Tibial nerve (tissue), 4 donors: ENCODE results near the gene RTKN. TPM values are rescaled to one million over a fixed set of nuclear protein-coding genes. Genes with fewer than 3 reads are reported as not detected.
A peak's percentile ranks its signal among the peaks of the same experiment; 100 is the strongest.

Source experiments
- DNase-seq, 2 donors: peaks; one replicate each; pipeline ENCODE4 v3.0.0-alpha.2; 2019; ENCODE audit warnings: low spot score in 2 of 2
- H3K27ac ChIP-seq, 4 donors: fragments of 200-600 bp; sonication (generic) in 3 of 4; one replicate each; pipeline ENCODE4 v1.5.1; 2017 to 2019; ENCODE audit warnings: mild to moderate bottlenecking in 1 of 4
- H3K27me3 ChIP-seq, 2 donors: fragments of 200-600 bp; sonication (generic) in 1 of 2; one replicate each; pipeline versions ENCODE4 v1.5.1 to v1.6.0; 2017 to 2019
- H3K36me3 ChIP-seq, 3 donors: fragments of 200-600 bp; sonication (generic); one replicate each; pipeline ENCODE4 v1.5.1; 2018 to 2019
- H3K4me1 ChIP-seq, 4 donors: fragments of 200-600 bp; sonication (generic) in 3 of 4; one replicate each; pipeline ENCODE4 v1.5.1; 2017 to 2019
- H3K4me3 ChIP-seq, 4 donors: fragments of 200-600 bp; sonication (generic) in 3 of 4; one replicate each; pipeline ENCODE4 v1.5.1; 2017 to 2019; ENCODE audit warnings: mild to moderate bottlenecking in 1 of 4, moderate library complexity in 1 of 4
- H3K9me3 ChIP-seq, 4 donors: fragments of 200-600 bp; sonication (generic) in 3 of 4; one replicate each; pipeline ENCODE4 v1.5.1; 2017 to 2019
- EP300 ChIP-seq, 2 donors: sonication (generic); formaldehyde crosslinking; IDR thresholded peaks; one replicate each; pipeline ENCODE4 v1.6.1; 2017; ENCODE audit warnings: antibody characterized with exemption in 2 of 2, mild to moderate bottlenecking in 1 of 2
- POLR2A ChIP-seq, 2 donors: fragments of 450-650 bp; IDR thresholded peaks; one replicate each; pipeline ENCODE4 v1.6.1; 2017; ENCODE audit warnings: antibody characterized with exemption in 2 of 2, mild to moderate bottlenecking in 2 of 2, moderate library complexity in 2 of 2
- WGBS, 2 donors: methylation state at CpG; one replicate each; pipeline ENCODE4 v1.1.5; 2018; 5-methylcytosine and 5-hydroxymethylcytosine counted together
- total RNA-seq, 4 donors: library from RNA; depleted of rRNA; stranded (reverse); fragments of >200 nt; gene quantifications; one replicate each; pipeline ENCODE4 v1.1.0, GENCODE V29; 2016
- TF ChIP-seq, protein P1 (sequence below), 5 experiments: fragments of 200-600 bp in 3 of 5; fragments of 450-650 bp in 2 of 5; sonication (generic) in 3 of 5; IDR thresholded peaks; one replicate each; pipeline ENCODE4 v1.5.1; 2016 to 2019; ENCODE audit warnings: antibody characterized with exemption in 5 of 5, mild to moderate bottlenecking in 3 of 5, moderate library complexity in 2 of 5

The RTKN gene
- total RNA-seq, 4 donors from 2014 or later: 83.4 to 93.1 (median 87.1) TPM

DNA sequence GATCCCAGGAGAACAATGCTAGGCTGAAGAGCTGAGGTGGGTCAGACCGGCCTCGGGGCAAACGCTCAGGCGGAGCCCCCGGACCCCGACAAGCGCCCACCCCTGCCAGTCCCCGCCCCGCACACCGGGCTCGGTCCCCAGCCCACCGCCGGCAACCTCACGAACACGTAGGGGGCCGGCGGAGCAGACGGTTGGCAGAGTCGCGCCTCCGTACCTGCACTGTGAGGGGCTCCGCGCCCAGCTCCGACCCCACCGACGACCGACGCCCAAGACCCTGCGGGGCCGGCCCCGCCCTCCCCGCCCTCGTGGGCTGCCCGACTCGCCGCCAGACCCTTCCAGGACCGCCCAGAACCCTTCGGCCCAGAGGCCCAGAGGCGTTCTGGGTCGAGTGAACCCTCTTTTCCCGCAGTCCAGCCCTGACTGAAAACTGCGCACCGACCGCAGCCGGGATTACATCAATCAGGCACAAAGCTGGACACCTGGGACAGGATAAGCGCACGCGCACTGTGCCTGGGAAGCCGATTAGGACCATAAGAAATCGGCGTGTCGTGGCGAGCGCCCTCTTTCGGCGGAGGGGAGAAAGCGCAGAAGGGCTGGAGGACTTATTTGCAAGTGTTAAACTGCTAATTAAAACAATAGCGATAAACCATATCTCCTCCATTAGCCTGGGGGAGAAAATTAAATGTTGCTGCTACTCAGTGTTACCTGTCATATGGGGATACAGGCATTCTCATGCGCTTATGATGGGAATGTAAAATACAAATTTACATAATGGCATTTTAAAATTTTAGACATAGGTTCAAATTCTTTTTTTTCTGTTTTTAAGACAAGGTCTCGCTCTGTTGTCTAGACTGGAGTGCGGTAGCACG, 49.9 kb downstream of the RTKN start:
- Histone ChIP-seq H3K36me3 (no peaks in the 10 kb centered on the region), H3K27ac (peak overlapping the region; percentile 91 to 96 (median 94)), H3K27me3 (no peaks in the 10 kb centered on the region), H3K4me3 (peak overlapping the region; percentile 75 to 99 (median 84)), H3K4me1 (peaks cover 0 to 49% (median 29%) of the 10 kb centered on the region in 4 donors), H3K9me3 (no peaks in the 10 kb centered on the region)
- peak in 1 of 2 donors; percentile 86 for TF ChIP-seq EP300 (IDR thresholded peaks at IDR 0.05)
- TF ChIP-seq, protein P1, sequence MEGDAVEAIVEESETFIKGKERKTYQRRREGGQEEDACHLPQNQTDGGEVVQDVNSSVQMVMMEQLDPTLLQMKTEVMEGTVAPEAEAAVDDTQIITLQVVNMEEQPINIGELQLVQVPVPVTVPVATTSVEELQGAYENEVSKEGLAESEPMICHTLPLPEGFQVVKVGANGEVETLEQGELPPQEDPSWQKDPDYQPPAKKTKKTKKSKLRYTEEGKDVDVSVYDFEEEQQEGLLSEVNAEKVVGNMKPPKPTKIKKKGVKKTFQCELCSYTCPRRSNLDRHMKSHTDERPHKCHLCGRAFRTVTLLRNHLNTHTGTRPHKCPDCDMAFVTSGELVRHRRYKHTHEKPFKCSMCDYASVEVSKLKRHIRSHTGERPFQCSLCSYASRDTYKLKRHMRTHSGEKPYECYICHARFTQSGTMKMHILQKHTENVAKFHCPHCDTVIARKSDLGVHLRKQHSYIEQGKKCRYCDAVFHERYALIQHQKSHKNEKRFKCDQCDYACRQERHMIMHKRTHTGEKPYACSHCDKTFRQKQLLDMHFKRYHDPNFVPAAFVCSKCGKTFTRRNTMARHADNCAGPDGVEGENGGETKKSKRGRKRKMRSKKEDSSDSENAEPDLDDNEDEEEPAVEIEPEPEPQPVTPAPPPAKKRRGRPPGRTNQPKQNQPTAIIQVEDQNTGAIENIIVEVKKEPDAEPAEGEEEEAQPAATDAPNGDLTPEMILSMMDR (IDR thresholded peaks at IDR 0.05): peak; percentile 90 to 98 (median 97)
- peak in 1 of 2 donors; percentile 45 for TF ChIP-seq POLR2A (IDR thresholded peaks at IDR 0.05)
- peak; percentile 81 to 89 for DNase-seq
- WGBS, 2 donors: 2 to 3% methylated on average over 25 to 30 of the region's 62 CpGs

DNA sequence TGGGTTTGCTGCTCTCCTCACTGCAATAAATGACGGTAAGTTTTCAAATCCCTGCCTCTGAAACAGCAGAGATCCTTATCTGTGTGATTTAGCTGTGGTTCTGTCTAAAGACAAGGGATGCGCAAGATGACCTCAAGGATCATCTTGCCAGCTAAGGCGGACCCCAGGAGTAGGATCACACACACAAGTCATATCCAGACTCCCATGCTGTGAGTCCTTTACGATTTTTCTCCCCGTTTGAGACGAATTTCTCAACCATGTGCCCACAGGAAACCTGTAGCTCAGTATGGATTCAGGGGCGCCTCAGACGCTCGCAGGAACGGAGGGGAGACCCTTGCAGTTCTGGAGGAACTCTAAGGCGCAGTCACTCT, 50.5 kb downstream of the RTKN start:
- H3K27me3 ChIP-seq: no peaks in the 10 kb centered on the region
- peaks cover 0 to 55% (median 29%) of the 10 kb centered on the region in 4 donors for H3K4me1 ChIP-seq
- H3K27ac ChIP-seq: peak overlapping the region; percentile 91 to 96 (median 94)
- DNase-seq: no peak
- H3K9me3 ChIP-seq: no peaks in the 10 kb centered on the region
- TF ChIP-seq POLR2A (IDR thresholded peaks at IDR 0.05) (peak in 1 of 2 donors; percentile 7), EP300 (IDR thresholded peaks at IDR 0.05) (no peak)
- TF ChIP-seq, protein P1 (IDR thresholded peaks at IDR 0.05): no peak
- 0 to 1% methylated on average over 7 to 11 of the region's 11 CpGs for WGBS, 2 donors
- peak overlapping the region; percentile 75 to 99 (median 84) for H3K4me3 ChIP-seq
- no peaks in the 10 kb centered on the region for H3K36me3 ChIP-seq

DNA sequence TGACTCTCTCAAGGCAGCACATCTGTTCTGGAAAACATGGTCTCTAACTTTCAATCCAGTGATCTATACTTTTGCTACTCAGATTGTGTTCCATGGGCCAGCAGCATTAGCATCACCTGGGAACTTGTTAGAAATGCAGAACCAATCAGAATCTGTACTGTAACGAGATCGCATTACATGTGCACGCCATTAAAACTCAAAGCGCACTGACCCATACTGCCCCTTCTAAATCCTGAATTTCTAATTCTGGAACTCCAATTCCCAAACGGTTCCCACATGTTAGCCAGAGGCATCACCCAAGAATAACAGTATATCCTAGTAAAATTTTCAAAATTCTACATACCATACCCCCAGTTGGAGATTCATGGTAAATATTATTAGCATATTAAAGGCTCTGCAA, 51.1 kb downstream of the RTKN start:
- TF ChIP-seq EP300 (IDR thresholded peaks at IDR 0.05) (no peak), POLR2A (IDR thresholded peaks at IDR 0.05) (no peak)
- TF ChIP-seq, protein P1 (IDR thresholded peaks at IDR 0.05): no peak
- H3K9me3 ChIP-seq: no peaks in the 10 kb centered on the region
- no peak for DNase-seq
- H3K27me3 ChIP-seq: no peaks in the 10 kb centered on the region
- peak overlapping the region in 1 of 4 donors; percentile 95 for H3K27ac ChIP-seq
- peak overlapping the region; percentile 75 to 99 (median 84) for H3K4me3 ChIP-seq
- H3K36me3 ChIP-seq: no peaks in the 10 kb centered on the region
- 31 to 32% methylated on average over 5 of the region's 5 CpGs for WGBS, 2 donors
- peaks cover 0 to 60% (median 29%) of the 10 kb centered on the region in 4 donors for H3K4me1 ChIP-seq

DNA sequence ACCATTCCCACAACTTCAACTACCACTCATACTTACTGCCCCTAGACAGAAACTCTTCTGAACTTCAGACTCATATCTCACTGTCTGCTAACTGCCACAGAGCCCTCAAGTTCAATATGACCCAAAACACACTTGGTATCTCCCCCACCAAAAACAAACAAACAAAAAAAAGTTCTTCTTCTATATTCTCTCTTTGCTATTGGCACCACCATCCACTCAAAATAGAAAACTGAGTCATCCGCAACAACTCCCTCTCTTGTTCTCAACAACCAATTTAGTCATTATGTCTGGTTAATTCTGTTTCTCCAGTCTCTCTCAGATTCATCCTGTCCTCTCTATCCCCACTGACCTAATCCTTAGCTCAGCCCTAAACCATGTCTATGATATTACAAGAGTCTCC, 54.4 kb downstream of the RTKN start:
- 67 to 82% methylated on average over 1 of the region's 1 CpG for WGBS, 2 donors
- Histone ChIP-seq H3K27ac (peak overlapping the region in 2 of 4 donors; percentile 13 to 63), H3K4me1 (peaks cover 0 to 88% (median 36%) of the 10 kb centered on the region in 4 donors), H3K36me3 (peaks cover 0 to 3% (median 0%) of the 10 kb centered on the region in 3 donors), H3K27me3 (no peaks in the 10 kb centered on the region), H3K9me3 (no peaks in the 10 kb centered on the region), H3K4me3 (no peak overlapping the region)
- no peak for DNase-seq
- TF ChIP-seq, protein P1 (IDR thresholded peaks at IDR 0.05): no peak
- no peak for TF ChIP-seq EP300 (IDR thresholded peaks at IDR 0.05)
- TF ChIP-seq POLR2A (IDR thresholded peaks at IDR 0.05): no peak

DNA sequence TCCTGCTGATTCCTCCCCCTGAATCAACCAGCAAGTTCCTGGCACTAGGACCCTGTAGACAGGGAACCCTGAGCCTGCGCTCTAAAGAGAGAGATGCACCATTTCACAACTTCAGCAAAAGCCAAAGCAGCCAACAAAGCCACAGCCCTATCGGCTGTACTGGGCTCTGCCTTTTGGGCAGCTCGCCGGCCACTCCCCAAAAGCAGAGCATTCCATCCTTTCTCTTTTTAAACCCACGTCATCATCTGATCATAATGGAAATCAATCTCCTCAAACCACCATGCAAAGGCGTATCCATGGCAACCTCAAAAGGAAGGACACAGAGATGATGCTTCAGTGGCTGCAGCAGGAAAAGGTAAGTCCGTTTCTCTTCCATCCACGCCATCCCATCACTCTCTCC, 56.3 kb downstream of the RTKN start:
- no peaks in the 10 kb centered on the region for H3K9me3 ChIP-seq
- WGBS, 2 donors: 73 to 74% methylated on average over 8 of the region's 8 CpGs
- H3K4me3 ChIP-seq: no peak overlapping the region
- no peak for DNase-seq
- no peak for TF ChIP-seq EP300 (IDR thresholded peaks at IDR 0.05)
- TF ChIP-seq POLR2A (IDR thresholded peaks at IDR 0.05): no peak
- TF ChIP-seq, protein P1 (IDR thresholded peaks at IDR 0.05): no peak
- peak overlapping the region in 2 of 4 donors; percentile 26 to 57 for H3K27ac ChIP-seq
- H3K36me3 ChIP-seq: peaks cover 0 to 3% (median 0%) of the 10 kb centered on the region in 3 donors
- H3K4me1 ChIP-seq: peaks cover 0 to 97% (median 34%) of the 10 kb centered on the region in 4 donors
- H3K27me3 ChIP-seq: no peaks in the 10 kb centered on the region
